HG03039 (cell line): Measurements from ENCODE around the gene IL12A.
A peak's percentile ranks its signal among the peaks of the same experiment; 100 is the strongest.

Experiments
- ATAC-seq: cut with Tn5 transposase; IDR thresholded peaks from one replicate; pipeline ENCODE4 v1.9.1; 2021; ENCODE audit warnings: mild to moderate bottlenecking, moderate library complexity; ENCODE audit not compliant: unreplicated experiment

Gene IL12A

DNA sequence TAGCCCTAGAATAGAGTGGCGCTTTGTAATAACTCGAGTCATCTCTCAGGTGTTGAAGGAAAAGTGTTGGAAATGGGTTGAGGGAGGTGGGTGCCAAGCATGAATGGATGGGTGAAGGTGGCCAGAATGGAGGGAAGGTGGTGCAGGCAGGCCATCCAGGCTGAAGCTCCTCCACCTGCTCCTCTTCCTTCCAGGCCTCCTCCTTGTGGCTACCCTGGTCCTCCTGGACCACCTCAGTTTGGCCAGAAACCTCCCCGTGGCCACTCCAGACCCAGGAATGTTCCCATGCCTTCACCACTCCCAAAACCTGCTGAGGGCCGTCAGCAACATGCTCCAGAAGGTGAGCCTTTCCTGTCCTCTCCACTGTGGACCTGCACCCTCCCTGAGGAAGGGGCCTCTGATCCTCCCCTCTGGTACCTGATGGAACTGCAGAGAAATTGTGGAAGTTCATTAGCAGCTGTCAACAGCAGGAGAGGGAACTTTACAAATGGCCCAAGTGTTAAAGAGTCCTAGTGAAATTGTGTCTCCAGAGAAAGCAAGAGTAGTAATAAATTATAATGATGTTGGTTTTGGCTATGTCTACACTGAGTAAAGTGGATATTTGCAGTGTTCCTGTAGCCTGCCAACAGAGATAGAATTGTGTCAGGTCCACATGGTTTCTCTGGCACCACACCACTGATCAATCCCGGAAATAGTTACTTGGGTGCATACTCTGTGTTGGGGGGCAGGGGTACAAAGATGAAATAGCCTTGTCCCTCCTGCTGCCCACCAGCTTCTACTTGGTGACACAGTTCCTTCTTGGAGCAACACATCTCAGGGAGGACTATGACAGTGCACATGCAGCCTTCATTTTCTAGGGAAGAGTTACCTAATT, 1.6 kb downstream of the IL12A start:
- no peak for ATAC-seq

DNA sequence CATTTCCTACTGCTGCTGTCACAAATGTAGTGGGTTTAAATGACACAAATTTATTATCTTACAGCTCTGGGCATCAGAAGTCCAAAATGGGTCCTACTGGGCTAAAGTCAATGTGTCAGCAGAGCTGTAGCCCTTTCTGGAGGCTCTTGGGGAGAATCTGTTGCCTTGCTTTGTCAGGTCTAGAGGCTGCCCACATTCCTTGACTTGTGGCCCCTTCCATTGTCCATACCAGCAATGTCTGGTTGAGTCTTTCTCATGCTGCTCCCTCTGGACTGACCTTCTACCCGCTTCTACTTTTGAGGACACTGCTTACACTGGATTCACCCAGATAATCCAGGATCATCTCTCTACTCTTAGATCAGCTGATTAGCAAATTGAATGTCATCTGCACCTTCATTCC, 3.0 kb downstream of the IL12A start:
- ATAC-seq: no peak

DNA sequence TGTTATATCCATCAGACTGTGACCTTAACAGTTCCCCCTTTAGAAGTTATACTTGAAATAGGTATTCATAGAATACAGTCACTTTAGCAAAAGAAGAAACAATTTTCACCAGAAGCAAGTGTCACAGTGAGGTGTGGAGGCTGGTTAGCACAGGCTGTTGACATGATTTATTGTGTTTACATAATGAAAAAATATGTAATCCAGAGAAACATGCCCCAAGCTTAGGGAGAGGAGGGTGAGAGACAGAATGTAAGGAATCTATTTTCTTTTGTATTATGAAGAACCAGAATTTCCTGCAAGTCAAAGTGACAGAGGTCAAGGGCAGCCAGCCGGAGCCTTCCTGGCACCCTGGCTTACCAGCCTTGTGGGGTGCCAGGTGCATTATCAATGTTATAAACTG, 4.0 kb downstream of the IL12A start:
- no peak for ATAC-seq

DNA sequence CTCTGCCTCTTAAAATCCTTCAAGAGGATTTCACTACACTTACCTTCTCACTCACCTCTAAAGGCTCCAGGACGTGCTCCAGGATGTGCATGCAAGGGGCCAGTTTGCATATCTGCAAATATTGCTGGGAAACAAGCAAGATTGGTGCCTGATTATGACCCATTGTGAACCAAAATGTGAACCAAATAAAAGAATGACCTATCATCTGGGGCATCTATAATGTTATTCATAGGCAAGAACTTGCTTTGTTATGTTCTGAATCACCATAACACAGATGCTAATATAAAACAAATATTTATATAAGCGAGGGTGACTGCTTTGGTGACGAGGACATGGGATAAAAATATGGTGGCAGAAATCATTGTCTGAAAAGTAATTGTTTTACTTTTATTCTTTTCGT, 5.5 kb downstream of the IL12A start:
- no peak for ATAC-seq

DNA sequence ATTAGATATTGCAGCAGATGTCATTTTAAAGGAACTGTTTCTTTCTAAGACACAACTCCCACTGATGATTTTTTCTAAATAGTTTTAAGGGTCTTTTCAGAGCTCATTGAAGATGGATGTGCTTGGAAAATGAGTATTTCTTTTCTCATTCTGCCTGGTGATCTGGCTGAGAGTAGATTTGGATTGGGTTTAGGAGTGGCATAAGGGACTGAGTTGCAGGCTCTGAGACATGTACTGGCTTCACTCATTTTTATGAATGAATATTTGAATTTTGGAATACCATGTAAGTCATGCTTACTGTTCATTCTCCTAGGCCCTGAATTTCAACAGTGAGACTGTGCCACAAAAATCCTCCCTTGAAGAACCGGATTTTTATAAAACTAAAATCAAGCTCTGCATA, 6.5 kb downstream of the IL12A start:
- ATAC-seq: no peak

DNA sequence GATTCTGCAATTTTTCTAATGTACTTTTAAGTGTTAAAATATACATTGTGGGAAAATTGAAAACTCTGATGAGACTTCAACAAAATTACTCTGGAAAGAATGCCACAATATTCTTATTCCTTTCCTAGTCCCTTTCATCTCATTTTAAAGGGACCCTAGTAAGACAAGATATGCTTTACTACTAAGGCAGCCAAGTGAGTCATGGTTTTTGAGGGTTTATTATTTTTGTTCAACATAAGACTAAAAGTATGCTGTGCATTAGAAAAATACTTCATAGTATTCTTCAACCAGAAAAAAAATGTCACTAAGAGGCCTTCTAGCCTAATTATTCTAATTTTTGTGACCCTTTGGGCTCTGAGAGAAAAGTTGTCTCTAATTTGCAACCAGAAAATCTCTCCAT, 7.4 kb downstream of the IL12A start:
- ATAC-seq: no peak

DNA sequence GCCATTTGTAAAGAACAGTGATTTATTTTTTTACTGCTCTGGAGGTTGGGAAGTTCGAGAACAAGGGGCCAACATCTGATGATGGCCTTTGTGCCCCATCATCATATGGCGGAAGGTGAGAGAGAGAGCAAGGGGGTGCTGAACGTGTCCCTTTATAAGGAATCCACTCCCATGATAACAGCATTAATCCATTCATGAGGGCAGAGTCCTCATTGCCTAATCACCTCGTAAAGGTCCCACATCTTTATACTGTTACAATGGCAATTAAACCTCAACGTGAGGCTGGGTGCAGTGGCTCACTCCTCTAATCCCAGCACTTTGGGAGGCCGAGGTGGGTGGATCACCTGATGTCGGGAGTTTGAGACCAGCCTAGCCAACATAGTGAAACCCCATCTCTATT, 8.3 kb downstream of the IL12A start:
- no peak for ATAC-seq

DNA sequence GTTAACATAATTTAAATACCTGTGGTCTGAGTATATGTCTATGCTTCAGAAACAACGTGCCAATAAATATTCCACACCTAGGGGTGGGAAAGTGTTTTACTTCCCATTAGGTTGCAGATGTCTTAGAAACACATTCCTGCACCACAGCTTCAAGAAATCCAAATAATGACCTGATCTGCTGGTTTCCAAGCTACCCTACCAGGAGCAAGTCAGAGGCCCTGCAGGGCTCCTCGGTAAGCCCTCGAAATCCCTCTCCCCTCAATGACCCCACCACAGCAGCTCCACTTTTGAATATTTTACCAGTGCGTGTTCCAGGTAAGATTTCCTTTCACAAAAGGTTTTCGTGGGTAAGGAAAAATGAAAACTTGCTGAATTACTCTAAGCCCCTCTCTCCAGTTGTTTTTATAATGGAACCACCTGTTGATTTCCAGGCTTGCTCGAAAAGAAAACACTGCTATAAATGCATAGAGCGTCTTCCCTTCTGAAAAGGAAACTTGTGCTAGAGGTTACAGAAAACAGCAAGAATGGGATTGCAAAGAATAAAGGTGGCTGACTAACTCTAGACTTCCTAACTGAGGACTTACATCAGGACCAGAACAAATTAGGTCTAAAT, 12.6 kb downstream of the IL12A start:
- ATAC-seq: no peak

DNA sequence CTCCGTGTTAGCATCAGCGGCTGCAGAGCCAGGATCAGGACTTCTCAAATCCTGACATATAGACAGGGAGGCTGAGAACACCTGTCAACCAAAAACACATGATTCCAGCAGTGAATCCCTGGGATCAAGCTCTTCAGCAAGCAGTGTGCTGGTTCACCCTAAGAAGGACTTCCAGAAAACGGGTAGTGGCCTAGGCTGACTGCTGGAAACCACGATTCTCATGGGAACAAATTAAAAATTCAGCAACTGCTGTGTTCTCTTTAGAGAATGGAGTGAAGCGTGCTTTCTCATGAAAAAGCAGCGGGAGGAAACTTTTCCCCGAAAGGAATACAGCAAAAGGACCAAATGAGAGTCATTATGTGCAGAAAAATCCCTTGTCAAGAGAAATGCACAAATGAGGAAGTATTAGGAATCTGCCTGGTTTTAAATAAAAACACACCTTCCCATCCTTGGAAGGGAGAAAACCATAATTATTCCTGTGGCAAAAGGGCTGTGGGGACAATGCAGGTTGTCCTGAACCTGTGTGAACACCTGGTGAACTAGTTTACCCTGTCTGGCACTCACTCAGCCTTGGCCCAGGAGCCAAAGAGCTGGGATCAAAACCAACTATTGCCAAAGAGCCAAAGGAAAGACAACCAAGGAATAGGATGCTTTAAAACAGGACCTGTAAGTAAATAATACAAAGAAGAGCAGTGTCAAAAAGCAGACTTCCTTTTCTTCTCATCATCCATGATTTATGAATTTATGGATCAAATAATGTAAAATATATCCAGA, 13.4 kb downstream of the IL12A start:
- no peak for ATAC-seq

DNA sequence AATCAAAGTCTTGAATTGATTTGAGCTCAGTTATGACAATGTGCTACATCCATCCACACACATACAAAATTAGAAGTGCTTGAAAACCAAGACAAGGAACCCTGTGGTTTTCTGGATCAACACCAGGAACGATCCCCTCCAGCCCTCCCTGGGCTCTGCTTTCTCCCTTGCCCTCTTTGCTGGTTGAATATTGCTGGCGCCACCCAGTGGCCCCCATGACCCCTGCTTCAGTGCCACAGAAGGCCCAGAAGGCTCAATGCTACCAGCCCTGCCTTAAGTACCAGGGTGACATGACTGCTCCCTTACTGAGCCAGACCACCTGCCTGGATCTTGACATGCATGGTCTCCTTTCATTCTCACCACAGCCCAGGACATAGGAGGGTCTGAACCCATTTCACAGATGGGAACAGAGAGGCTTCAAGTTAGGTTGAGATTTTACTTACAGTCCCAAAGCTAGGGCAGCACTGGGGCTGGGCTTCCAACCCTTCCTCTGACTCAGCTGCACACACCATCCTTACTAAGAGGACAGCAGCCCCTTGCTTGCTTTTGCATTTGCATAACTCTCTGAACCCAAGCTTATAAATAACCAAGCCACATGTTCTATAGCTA, 15.0 kb downstream of the IL12A start:
- peak; percentile 79 for ATAC-seq

DNA sequence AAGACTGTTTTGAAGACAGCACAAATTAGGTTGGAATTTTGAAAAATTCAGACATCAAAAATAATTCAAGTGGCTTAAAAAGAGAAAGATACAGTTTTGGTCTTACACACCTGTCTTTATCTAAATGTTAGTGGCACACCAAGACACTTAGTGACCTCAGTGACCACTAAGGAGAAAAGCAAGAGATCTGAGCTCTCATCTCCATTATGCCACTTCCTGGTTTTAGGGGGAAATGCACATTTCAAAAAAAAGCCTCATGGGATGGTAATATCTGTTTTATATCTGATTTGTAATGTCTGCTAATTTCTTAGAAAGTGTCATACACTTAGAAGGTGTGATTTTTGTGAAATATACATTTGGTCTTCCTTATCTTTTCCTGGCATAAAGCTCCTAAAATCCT, 16.4 kb downstream of the IL12A start:
- no peak for ATAC-seq

DNA sequence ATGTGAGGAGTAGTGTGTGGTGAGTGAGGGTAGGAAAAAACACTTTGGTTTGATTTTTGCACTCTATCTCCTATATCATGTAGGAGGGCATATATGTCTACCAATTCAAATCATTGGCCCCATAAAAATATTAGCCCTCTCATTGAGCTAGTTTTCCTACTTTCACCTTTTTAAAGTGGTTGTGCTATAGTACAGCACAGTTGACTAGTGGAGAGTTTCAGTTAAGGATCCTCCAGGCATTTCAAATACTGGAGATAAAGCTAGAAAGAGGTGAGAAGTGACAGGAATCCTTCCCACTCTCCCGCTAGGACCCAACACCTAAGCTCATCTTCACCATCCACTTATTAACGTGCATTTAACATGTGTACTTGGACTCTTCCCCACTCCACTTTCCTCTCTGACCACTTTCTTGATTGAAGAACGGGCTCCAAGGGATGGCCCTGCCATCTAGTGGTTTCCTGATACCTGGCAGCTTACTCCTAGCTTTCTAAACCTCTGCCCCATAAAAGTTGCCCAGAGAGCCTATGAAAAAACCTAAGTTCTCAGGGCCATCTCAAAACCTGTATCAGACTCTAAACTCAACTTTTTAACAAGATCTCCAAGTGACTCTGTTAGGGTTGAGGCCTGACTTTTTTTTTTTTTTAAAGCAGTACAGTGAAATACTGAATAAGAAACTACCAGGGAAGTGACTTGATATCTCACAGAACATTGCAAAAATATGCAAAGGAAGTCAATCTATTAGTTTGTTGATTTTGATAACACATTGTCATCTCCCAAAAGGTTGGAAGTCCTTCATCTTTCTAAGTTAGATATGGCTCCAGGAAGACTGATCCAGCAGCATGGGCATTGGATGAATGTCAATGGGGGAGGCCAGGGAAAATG, 17.9 kb downstream of the IL12A start:
- ATAC-seq: peak; percentile 41

DNA sequence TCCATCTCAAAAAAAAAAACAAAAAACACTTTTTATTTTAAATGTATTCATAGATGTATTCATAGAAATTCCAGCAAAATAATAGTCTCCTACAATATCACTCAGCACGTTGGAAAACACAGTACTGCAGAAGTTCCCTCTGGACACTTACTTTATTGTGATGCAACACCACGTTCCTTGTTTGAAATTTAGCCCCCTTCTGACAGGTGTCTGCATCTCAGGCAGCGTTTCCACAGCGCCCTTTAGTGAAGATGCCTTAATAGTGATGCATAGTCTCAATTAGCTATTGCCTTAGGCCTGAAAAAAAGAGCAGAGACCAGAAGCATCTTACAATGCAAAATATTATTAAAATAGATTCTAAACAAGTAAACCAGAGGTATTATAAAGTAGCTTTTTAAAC, 20.3 kb downstream of the IL12A start:
- ATAC-seq: no peak

DNA sequence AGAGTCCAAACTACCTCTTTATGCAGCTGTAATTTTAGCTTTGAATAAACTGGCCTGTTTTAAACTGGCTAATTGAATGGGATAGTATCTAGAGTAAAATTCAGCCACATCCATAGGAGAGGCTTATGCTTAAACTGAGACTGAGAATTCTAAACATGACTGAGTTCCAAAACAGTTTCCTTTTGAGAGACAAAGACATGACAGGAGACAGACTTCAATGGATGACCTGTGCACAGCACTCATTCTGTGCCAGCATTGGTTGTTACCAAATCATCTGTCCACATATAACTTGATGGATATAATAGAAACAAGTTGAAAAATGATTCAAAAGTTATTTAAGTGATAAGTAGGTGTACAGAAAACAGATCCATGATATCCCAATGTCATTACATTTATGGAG, 20.9 kb downstream of the IL12A start:
- ATAC-seq: no peak

DNA sequence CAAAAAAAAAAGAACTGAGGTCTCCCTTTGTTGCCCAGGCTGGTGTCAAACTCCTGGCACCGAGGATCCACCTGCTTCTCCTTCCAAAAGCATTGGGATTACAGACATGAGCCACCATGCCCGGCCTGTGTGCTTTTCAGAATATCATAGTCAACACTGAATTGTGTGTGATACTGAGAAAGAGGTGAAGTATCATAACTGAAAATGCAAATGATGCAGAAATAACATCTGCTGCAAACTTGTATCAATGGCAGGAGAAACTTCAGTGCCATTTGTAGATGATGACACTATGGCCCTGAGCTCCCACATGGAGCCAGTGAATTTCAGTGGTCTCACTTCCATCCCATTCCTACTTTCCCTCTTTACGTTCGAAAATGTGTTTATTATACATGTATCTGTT, 21.9 kb downstream of the IL12A start:
- peak; percentile 61 for ATAC-seq

DNA sequence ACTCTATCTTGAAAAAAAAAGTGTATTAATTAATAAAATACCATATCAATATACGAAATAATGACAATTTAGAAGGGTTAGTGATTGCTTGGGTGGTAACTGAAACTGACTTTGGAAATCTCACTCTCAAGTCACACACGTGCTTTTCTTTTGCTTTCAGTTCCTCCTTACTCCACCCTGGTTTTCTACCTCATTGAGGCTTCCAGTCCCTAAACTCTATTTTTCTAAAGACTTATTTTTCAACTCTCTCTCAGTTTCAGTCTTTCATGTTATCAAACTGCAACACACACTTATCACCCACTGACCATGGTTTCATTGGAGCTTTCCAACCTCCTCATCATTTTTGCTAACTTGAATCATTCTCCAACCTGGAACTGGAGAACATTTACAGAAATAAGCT, 23.5 kb downstream of the IL12A start:
- peak; percentile 81 for ATAC-seq

DNA sequence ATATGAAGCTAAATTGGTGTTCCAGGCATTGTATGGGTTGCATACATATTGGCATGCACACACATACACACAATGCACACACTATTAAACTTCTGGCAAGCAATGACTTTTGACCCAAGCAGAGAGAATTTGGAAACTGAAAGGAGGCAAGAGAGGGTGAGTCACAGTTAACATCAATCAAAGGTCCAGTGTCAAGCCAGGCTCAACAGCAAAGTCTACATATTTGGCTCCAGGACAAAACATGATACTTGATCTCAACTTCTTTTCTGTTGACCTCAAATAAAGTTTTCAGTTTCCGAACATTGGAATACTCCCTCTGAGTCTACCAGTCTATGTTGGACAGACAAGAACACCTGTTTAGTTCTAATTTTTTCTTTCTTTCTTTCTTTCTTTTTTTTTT, 28.3 kb downstream of the IL12A start:
- ATAC-seq: no peak

DNA sequence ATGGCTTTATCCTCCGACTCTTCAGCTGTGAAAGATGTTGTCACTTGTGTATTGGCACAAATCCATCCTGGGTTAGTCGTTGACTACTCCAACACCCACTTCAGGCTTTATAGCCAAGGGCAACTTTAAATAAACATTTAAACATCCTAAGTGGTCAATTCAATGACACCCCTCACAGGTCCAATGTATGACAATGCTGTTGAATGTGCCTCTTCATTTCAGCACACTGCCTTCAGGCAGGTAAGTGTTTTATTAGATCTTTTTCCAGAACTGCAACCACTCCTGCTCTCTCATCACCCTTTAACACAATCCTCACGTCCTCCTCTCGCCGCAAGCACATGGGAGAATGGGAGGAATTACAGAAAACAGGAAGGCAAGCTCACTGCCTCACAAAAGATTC, 30.3 kb downstream of the IL12A start:
- ATAC-seq: no peak

DNA sequence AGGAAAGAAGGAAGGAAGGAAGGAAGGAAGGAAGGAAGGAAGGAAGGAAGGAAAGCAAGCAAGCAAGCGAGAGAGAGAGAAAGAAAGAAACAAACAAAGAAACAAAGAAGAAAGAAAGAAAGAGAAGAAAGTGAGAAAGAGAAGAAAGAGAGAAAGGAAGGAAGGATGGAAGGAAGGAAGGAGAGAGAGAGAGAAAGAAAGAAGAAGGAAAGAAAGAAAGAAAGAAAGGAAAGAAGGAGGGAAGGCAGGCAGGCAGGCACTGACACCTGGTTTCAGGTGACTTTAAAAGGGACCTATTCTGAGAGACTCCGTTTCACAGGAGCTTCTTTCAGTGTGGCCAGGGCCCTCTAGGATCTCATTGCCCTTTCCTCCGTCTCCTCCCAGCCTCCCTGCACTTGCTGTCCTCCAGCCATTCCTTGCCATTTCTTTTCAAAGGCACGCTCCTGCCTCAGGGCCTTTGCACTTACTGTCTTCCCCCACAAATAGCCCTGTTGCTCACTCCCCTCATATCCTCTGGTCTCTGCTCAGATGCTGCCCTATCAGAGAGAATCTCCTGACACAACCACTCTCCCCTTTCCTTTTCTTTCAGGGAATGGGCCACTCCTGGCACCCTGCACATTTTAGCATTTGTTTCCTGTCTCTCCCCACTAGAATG, 31.5 kb downstream of the IL12A start:
- ATAC-seq: no peak

DNA sequence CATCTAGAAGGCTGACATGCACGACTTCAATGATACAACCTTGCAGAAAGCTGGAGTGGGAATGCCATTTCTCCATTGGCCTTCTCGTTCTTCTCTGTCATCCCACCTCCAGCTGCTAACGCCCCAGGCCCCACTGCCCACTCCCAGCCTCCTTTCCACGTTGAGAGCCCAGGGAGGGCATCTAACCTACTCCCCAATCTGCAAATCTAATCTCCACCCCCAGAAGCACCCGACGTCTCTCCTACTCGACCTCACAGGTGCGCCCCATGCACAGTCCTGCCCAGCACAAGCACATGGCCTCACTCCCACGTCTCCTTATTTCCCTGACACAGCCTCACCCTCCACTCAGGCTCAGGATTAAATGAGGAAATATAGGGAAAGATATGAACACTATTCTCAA, 33.4 kb downstream of the IL12A start:
- ATAC-seq: no peak
